ENCODE data around the gene PPIG.
"Not testable (repeated sequence)": the region's sequence is repeated elsewhere in the genome, so short reads cannot be mapped to it uniquely, and the experiment has no call there.

PPIG gene

GRCh38 chr2:169585673-169586072, 1.5 kb downstream of the PPIG start:
- DNase-seq (ENCODE audit: insufficient read length, low spot score) (no peak), FAIRE-seq (no peak)

DNA sequence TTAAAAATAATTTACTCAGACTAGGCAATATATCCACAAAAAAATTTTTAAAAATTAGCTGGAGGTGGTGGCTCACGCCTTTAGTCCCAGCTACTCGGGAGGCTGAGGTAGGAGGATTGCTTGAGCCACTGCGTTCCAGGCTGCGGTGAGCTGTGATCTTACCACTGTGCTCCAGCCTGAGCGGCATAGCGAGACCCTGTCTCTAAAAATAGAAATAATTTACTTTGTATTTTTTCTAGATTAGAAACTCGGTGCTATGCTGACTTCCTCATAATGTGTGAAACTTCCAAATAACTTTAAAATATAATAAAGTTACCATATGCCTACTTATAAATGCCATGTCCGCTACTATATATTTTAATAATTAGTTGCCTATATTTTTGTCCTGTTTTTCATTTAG, 6.7 kb downstream of the PPIG start:
- DNase-seq (ENCODE audit: insufficient read length, low spot score) (no peak), FAIRE-seq (no peak)

DNA sequence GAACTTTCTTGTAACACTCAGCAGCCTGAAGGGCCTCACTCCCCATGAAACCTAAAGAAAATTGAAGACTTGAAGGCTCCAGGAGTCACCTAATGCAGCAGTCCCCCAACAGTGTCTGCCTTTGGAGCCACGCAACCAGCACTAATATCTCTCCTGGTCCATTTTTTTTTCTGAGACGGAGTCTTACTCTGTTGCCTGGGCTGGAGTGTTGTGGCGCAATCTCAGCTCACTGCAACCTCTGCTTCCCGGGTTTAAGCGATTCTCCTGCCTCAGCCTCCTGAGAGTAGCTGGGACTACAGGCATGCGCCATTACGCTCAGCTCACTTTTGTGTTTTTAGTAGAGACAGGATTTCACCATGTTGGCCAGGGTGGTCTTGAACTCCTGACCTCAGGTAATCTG, 12.4 kb downstream of the PPIG start:
- not testable (repeated sequence) for DNase-seq (ENCODE audit: insufficient read length, low spot score); FAIRE-seq

- no peak for DNase-seq (ENCODE audit: insufficient read length, low spot score)
- FAIRE-seq: no peak
Observed at GRCh38 chr2:169598982-169599381, 14.8 kb downstream of the PPIG start.

DNA sequence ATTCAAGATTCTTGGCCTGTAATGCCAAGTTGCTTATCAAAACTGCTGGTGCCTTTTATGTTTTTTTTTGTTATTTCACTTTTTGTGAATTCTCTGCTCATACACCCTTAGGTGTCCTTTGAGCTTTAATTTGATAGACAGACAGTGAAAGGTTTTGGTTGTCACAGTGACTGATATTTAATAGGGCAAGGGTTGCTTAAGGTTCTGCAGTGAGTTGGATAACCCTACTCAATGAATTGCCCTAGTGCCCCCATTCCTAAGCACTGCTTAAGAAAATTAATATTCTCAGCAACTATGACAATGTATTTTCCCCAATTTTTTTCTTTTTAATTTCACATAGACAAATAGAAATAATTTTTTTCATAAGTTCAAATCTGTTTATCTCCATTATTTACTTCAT, 15.4 kb downstream of the PPIG start:
- FAIRE-seq: no peak
- DNase-seq (ENCODE audit: insufficient read length, low spot score): no peak

DNA sequence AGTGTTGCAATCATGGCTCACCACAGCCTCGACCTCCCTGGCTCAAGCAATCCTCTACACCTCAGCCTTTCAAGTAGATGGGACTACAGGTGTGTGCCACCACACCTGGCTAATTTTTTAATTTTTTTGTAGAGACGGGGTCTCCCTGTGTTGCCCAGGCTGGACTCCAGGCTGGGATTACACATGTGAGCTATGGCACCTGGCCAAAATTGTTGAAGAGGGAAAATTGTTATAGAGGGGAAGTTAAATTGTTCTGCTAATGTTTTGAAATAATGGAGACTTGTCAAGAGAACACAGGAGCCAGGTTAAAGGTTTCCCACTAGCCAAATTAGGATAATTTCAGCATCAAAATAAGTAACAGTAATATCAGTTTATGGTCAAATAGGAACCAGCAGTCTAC, 25.1 kb downstream of the PPIG start:
- DNase-seq (ENCODE audit: insufficient read length, low spot score): no peak
- FAIRE-seq: no peak

GRCh38 chr2:169613876-169614275, 29.7 kb downstream of the PPIG start:
- DNase-seq (ENCODE audit: insufficient read length, low spot score): no peak
- FAIRE-seq: no peak

DNA sequence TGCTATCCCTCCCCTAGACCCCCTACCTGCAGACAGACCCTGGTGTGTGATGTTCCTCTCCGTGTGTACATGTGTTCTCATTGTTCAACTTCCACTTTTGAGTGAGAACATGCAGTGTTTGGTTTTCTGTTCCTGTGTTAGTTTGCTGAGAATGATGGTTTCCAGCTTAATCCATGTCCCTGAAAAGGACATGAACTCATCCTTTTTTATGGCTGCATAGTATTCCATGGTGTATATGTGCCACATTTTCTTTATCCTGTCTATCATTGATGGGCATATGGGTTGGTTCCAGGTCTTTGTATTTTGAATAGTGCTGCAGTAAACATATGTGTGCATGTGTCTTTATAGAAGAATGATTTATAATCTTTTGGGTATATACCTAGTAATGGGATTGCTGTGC, 31.8 kb downstream of the PPIG start:
- FAIRE-seq; DNase-seq (ENCODE audit: insufficient read length, low spot score): not testable (repeated sequence)

DNA sequence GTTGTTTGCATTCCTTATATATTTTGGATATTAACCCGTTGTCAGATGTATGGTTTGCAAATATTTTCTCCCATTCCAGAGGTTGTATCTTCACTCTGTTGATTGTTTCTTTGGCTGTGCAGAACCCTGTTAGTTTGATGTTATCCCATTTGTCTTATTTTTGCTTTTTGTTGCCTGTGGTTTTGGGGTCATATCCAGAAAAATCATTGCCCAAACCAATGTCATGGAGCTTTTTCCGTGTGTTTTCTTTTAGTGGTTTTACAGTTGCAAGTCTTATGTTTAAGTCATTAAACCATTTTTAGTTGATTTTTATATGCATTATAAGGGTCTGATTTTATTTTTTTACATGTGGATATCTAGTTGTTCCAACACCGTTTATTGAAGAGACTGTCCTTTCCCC, 35.8 kb downstream of the PPIG start:
- no peak for FAIRE-seq

DNA sequence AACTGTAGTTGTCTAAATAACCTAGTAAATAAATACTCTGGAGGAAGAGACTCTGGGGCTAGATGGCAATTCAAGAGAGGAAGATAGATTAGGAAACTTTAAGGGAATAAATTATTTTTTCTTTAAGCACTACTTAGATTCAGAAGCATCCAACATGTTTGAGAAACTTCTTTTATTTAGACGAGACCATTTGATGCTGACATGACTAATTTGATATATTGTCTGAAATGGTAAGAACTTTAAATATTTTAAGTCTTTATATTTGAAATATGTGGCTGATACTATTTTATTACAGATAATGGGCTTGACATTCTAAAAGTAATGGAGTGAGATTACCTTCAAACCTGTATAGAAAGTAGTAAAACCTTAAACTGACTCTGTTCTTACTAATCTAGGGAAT, 36.4 kb downstream of the PPIG start:
- FAIRE-seq (peak; percentile 14), DNase-seq (ENCODE audit: insufficient read length, low spot score) (no peak)

More for the DNA sequence above, 35.8 kb downstream of the PPIG start:
- no peak for DNase-seq (ENCODE audit: insufficient read length, low spot score)

DNA sequence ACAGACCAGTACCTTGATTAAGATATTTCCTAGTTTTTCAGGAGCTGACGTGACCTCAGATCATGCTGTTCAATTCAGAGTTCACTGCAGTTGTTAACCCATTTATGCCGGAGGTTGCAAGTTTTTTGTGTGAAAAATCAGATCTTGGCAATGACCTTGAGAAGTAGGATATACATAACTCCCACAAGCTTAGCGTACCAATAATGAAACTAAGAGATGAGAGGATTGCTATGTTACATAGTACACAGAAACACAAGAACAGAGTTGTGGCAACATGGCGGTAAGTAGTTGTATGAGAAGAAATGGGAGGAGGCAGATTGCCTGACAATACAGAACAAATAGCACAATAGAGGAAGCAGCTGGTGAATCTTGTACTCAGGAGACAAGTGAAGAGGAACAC, 39.1 kb downstream of the PPIG start:
- FAIRE-seq (no peak), DNase-seq (ENCODE audit: insufficient read length, low spot score) (no peak)

- no peak for DNase-seq (ENCODE audit: insufficient read length, low spot score)
- FAIRE-seq: no peak
Observed at GRCh38 chr2:169625781-169626180, 41.6 kb downstream of the PPIG start.

DNA sequence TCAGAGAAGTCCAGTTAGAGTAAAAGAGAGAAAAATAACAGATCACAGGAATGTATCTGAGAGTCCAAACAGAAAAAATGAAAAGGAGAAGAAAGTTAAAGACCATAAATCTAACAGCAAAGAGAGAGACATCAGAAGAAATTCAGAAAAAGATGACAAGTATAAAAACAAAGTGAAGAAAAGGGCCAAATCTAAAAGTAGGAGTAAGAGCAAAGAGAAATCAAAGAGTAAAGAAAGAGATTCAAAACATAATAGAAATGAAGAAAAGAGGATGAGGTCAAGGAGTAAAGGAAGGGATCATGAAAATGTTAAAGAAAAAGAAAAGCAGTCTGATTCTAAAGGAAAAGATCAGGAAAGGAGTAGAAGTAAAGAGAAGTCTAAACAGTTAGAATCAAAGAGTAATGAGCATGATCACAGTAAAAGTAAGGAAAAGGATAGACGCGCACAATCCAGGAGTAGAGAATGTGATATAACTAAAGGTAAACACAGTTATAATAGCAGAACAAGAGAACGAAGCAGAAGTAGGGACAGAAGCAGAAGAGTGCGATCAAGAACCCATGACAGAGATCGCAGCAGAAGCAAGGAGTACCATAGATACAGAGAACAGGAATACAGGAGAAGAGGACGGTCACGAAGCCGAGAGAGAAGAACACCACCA, 52.4 kb downstream of the PPIG start:
- no peak for FAIRE-seq
- no peak for DNase-seq (ENCODE audit: insufficient read length, low spot score)

GRCh38 chr2:169637620-169638019, 53.5 kb downstream of the PPIG start:
- FAIRE-seq (no peak), DNase-seq (ENCODE audit: insufficient read length, low spot score) (no peak)

DNA sequence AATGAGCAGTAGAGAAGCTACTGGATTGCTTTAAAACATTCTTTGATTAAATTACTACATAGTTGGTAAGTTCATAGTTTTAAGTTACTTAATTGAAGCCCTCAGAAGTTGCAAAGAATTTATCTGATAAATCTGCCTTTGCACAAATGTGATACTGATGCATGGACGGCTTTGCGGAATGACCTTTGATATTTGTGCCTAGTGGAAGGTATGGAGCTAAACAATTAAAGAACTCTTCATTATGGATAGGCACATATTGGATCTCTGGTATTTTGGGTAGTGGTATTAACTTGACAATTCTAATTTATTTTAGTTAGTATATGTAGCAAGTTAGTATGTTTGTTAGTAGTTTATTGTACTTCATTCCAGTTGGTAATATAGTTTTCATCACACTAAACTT, 56.0 kb downstream of the PPIG start:
- no peak for DNase-seq (ENCODE audit: insufficient read length, low spot score)
- FAIRE-seq: no peak

DNA sequence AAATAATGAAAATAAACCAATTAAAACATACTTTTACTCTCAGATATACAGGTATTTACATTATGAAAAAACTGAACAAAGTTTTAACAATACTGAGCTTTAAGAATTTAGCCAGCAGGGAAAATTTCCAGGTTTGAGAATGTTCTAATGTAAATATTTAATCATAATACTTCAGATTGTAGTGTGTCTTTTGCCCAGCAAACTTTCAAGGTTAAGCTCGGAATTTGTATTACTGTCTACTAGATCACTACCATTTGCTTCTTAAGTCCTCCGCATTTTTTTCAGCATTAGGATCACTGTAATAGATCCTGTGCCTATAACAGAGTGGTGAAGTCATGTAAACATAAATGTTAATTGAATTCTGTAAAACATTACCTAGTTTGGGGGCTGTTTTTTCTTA, 57.3 kb downstream of the PPIG start:
- FAIRE-seq: no peak
- DNase-seq (ENCODE audit: insufficient read length, low spot score): no peak

DNA sequence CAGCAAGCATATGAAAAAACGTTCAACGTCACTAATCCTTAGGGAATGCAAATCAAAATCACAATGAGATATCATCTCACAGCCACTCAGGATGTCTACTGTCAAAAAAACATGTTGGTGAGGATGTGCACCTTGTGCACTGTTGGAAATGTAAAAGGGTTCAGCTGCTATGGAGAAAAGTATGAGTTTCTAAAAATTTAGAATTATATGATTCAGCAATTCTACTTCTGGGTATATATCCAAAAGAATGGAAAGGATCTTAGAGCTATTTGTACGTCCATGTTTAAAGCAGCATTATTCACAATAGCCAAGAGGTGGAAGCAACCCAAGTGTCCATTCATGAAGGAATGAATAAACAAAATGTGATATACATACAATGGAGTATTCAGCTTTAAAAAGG, 60.0 kb downstream of the PPIG start:
- DNase-seq (ENCODE audit: insufficient read length, low spot score) (no peak), FAIRE-seq (no peak)

GRCh38 chr2:169647496-169647895, 63.3 kb downstream of the PPIG start:
- FAIRE-seq (no peak), DNase-seq (ENCODE audit: insufficient read length, low spot score) (no peak)

- FAIRE-seq (no peak), DNase-seq (ENCODE audit: insufficient read length, low spot score) (no peak)
Observed at GRCh38 chr2:169649278-169649677, 65.1 kb downstream of the PPIG start.

DNA sequence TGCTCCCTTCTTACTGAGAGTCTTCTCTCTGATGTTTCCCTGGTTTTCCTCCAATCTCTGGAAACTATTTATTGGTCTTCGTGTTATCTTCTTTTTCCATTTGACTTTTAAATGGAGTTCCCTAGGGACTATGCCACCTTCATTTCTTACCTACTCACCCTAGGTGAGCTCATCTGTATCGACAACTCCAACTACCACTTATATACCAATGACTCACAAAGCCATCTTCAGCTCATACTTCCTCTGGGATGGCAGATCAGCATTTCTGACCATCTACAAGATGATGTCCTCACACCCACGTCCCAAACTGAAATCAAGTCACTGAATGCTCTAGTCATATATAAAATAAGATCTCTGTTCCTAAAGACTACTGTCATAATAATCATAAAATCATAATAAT, 69.5 kb downstream of the PPIG start:
- no peak for DNase-seq (ENCODE audit: insufficient read length, low spot score)

DNA sequence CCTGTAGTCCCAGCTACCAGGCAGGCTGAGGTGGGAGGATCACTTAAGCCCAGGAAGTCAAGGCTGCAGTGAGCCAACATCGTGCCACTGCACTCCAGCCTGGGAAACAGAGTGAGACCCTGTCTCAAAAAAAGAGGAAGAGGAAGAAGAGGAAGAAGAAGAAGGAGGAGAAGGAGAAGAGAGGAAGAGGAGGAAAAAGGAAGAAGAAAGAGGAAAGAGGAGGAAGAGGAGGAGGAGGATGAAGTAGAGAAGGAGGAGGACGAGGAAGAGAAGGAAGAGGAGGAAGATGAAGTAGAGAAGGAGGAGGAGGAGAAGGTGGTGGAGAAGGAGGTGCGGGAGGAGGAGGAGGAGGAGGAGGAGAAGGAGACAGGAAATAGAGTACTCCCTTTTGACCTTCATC, 72.0 kb downstream of the PPIG start:
- FAIRE-seq (no peak), DNase-seq (ENCODE audit: insufficient read length, low spot score) (no peak)

More for the DNA sequence above, 69.5 kb downstream of the PPIG start:
- FAIRE-seq: no peak

- FAIRE-seq (no peak), DNase-seq (ENCODE audit: insufficient read length, low spot score) (no peak)
Observed at GRCh38 chr2:169658877-169659276, 74.7 kb downstream of the PPIG start.

GRCh38 chr2:169659320-169659719, 75.2 kb downstream of the PPIG start:
- no peak for DNase-seq (ENCODE audit: insufficient read length, low spot score)
- FAIRE-seq: no peak
